Neuronal stem cell (in vitro differentiated cells): ENCODE measurements around the gene SMARCD2.
A peak's percentile ranks its signal among the peaks of the same experiment; 100 is the strongest.

Experiments used
- DNase-seq: peaks from one replicate; pipeline ENCODE4 v3.0.0-alpha.2; 2013; ENCODE audit warnings: low spot score
- H2AFZ ChIP-seq: one replicate; pipeline ENCODE4 v1.6.1; 2013; ENCODE audit warnings: mild to moderate bottlenecking, low read length, inconsistent platforms
- H2AK5ac ChIP-seq: 2 replicates; pipeline ENCODE4 v1.6.1; 2013; ENCODE audit warnings: low read depth, mild to moderate bottlenecking, inconsistent platforms, low read length, moderate library complexity, mixed read lengths
- H2BK120ac ChIP-seq: 2 replicates; pipeline ENCODE4 v1.6.1; 2013; ENCODE audit warnings: low read depth, mild to moderate bottlenecking, inconsistent platforms, low read length, moderate library complexity, mixed read lengths
- H2BK12ac ChIP-seq: one replicate; pipeline ENCODE4 v1.6.1; 2013; ENCODE audit warnings: low read length, inconsistent platforms
- H2BK15ac ChIP-seq: 2 replicates; pipeline ENCODE4 v1.6.1; 2013; ENCODE audit warnings: mild to moderate bottlenecking, low read length, inconsistent platforms, mixed read lengths
- H2BK5ac ChIP-seq: one replicate; pipeline ENCODE4 v1.6.1; 2013; ENCODE audit warnings: inconsistent platforms, mild to moderate bottlenecking, low read length, moderate library complexity
- H3K14ac ChIP-seq: one replicate; pipeline ENCODE4 v1.6.1; 2013; ENCODE audit warnings: low read length, inconsistent platforms
- H3K18ac ChIP-seq: 2 replicates; pipeline ENCODE4 v1.6.1; 2013; ENCODE audit warnings: low read length, inconsistent platforms
- H3K23ac ChIP-seq: 2 replicates; pipeline ENCODE4 v1.6.1; 2013; ENCODE audit warnings: low read depth, mild to moderate bottlenecking, mixed read lengths, low read length, inconsistent platforms; ENCODE audit not compliant: poor library complexity
- H3K27ac ChIP-seq: replicated peaks from 3 replicates; pipeline ENCODE4 v1.5.1; 2013; ENCODE audit warnings: low read length, inconsistent platforms
- H3K27me3 ChIP-seq, 3 experiments: 2 replicates each; pipeline ENCODE4 v1.6.1; 2013; ENCODE audit warnings: low read length in 3 of 3, mild to moderate bottlenecking in 2 of 3, inconsistent platforms in 1 of 3, low read depth in 1 of 3, mixed read lengths in 1 of 3, moderate library complexity in 1 of 3; ENCODE audit not compliant: control insufficient read depth in 3 of 3, insufficient read depth in 3 of 3
- H3K36me3 ChIP-seq, 2 donors: replicated peaks in 1 of 2; 2 replicates each; pipeline ENCODE4 v1.6.1; 2013; ENCODE audit warnings: low read length in 2 of 2; ENCODE audit not compliant: control insufficient read depth in 2 of 2, insufficient read depth in 2 of 2
- H3K4ac ChIP-seq: 2 replicates; pipeline ENCODE4 v1.6.1; 2013; ENCODE audit warnings: inconsistent platforms, mild to moderate bottlenecking, low read length, moderate library complexity
- H3K4me1 ChIP-seq, 2 donors: 1 replicate in 1 of 2; 2 replicates in 1 of 2; pipeline ENCODE4 v1.6.1; 2013; ENCODE audit warnings: low read length in 2 of 2, low read depth in 1 of 2; ENCODE audit not compliant: control insufficient read depth in 2 of 2, insufficient read depth in 1 of 2
- H3K4me2 ChIP-seq: one replicate; pipeline ENCODE4 v1.6.1; 2013; ENCODE audit warnings: mild to moderate bottlenecking, low read length, inconsistent platforms; ENCODE audit not compliant: insufficient read depth, poor library complexity, severe bottlenecking
- H3K4me3 ChIP-seq, 2 donors: 2 replicates each; pipeline ENCODE4 v1.5.1; 2013; ENCODE audit warnings: low read length in 2 of 2, mild to moderate bottlenecking in 2 of 2, inconsistent platforms in 1 of 2, moderate library complexity in 1 of 2
- H3K79me1 ChIP-seq: one replicate; pipeline ENCODE4 v1.6.1; 2013; ENCODE audit warnings: low read depth, mild to moderate bottlenecking, inconsistent platforms, low read length, moderate library complexity
- H3K9ac ChIP-seq: one replicate; pipeline ENCODE4 v1.6.1; 2013; ENCODE audit warnings: mild to moderate bottlenecking, low read depth, low read length, inconsistent platforms; ENCODE audit not compliant: poor library complexity
- H3K9me3 ChIP-seq, 2 donors: replicated peaks in 1 of 2; 2 replicates each; pipeline versions ENCODE3 to v1.6.1; 2013; ENCODE audit warnings: low read length in 2 of 2, mild to moderate bottlenecking in 2 of 2, inconsistent platforms in 1 of 2, low read depth in 1 of 2, mixed read lengths in 1 of 2, moderate library complexity in 1 of 2; ENCODE audit not compliant: control insufficient read depth in 2 of 2, insufficient read depth in 1 of 2
- H4K8ac ChIP-seq: one replicate; pipeline ENCODE4 v1.6.1; 2013; ENCODE audit warnings: low read depth, mild to moderate bottlenecking, inconsistent platforms, low read length, moderate library complexity
- H4K91ac ChIP-seq: one replicate; pipeline ENCODE4 v1.6.1; 2013; ENCODE audit warnings: low read length, low read depth, mild to moderate bottlenecking, inconsistent platforms; ENCODE audit not compliant: poor library complexity
- WGBS, 2 donors: extraction: QIAGEN DNeasy Blood & Tissue Kit; methylation state at CpG; one replicate each; pipeline ENCODE4 v1.1.7; 2013; ENCODE audit warnings: missing lambda C conversion rate in 2 of 2, mixed read lengths in 1 of 2; ENCODE audit not compliant: insufficient read length in 2 of 2, insufficient replicate concordance in 1 of 2; ENCODE audit errors: extremely low coverage in 2 of 2; 5-methylcytosine and 5-hydroxymethylcytosine counted together

SMARCD2 gene

GRCh38 chr17:63836811-63837210 is 5.7 kb downstream of the SMARCD2 start:
- Histone ChIP-seq H4K8ac (no peak overlapping the region), H3K27ac (no peak overlapping the region), H3K79me1 (peaks cover 6% of the 10 kb centered on the region), H2AFZ (no peak overlapping the region), H3K4ac (no peak overlapping the region), H3K27me3 (no peaks in the 10 kb centered on the region), H3K4me1 (peaks cover 7 to 13% of the 10 kb centered on the region in 2 donors), H3K9me3 (no peaks in the 10 kb centered on the region), H2BK120ac (no peak overlapping the region), H3K23ac (no peak overlapping the region), H2BK15ac (no peak overlapping the region), H4K91ac (no peak overlapping the region), H3K9ac (no peak overlapping the region), H2BK5ac (no peak overlapping the region), H3K18ac (no peak overlapping the region), H2AK5ac (no peak overlapping the region), H2BK12ac (no peak overlapping the region), H3K14ac (no peak overlapping the region), H3K4me2 (no peak overlapping the region), H3K4me3 (no peak overlapping the region), H3K36me3 (peaks cover 32 to 64% of the 10 kb centered on the region in 2 donors)
- DNase-seq = no peak
- WGBS, 2 donors = no CpG with 5 or more reads among the region's 7 CpGs

GRCh38 chr17:63835167-63835720 is 7.2 kb downstream of the SMARCD2 start:
- Histone ChIP-seq H2BK15ac (no peak overlapping the region), H3K18ac (no peak overlapping the region), H3K27me3 (no peaks in the 10 kb centered on the region), H3K4me1 (peaks cover 0 to 7% of the 10 kb centered on the region in 2 donors), H3K27ac (no peak overlapping the region), H2BK120ac (no peak overlapping the region), H2BK5ac (no peak overlapping the region), H3K4me2 (no peak overlapping the region), H2AFZ (no peak overlapping the region), H3K23ac (no peak overlapping the region), H3K9me3 (no peaks in the 10 kb centered on the region), H3K4ac (no peak overlapping the region), H3K14ac (no peak overlapping the region), H2AK5ac (no peak overlapping the region), H3K36me3 (peaks cover 47 to 80% of the 10 kb centered on the region in 2 donors), H3K4me3 (no peak overlapping the region), H3K79me1 (peaks cover 2% of the 10 kb centered on the region), H2BK12ac (no peak overlapping the region), H4K8ac (no peak overlapping the region), H3K9ac (no peak overlapping the region), H4K91ac (no peak overlapping the region)
- no CpG with 5 or more reads among the region's 9 CpGs for WGBS, 2 donors
- DNase-seq = no peak

- H3K9me3 ChIP-seq = no peaks in the 10 kb centered on the region
- no peak overlapping the region for H2BK15ac ChIP-seq
- H3K27me3 ChIP-seq = no peaks in the 10 kb centered on the region
- no peak overlapping the region for H3K4me2 ChIP-seq
- H3K36me3 ChIP-seq = peaks cover 54 to 86% of the 10 kb centered on the region in 2 donors
- peak overlapping the region; percentile 4 for H2AK5ac ChIP-seq
- H2BK12ac ChIP-seq = no peak overlapping the region
- H3K14ac ChIP-seq = no peak overlapping the region
- H2AFZ ChIP-seq = no peak overlapping the region
- no peak overlapping the region for H3K23ac ChIP-seq
- peak; percentile 48 for DNase-seq
- H3K9ac ChIP-seq = peak overlapping the region; percentile 7
- no peak overlapping the region for H4K8ac ChIP-seq
- WGBS, 2 donors = no CpG with 5 or more reads among the region's 13 CpGs
- H3K4ac ChIP-seq = no peak overlapping the region
- H3K4me3 ChIP-seq = no peak overlapping the region
- H3K27ac ChIP-seq = no peak overlapping the region
- H2BK120ac ChIP-seq = no peak overlapping the region
- H2BK5ac ChIP-seq = peak overlapping the region; percentile 62
- H3K18ac ChIP-seq = no peak overlapping the region
- peaks cover 0 to 7% of the 10 kb centered on the region in 2 donors for H3K4me1 ChIP-seq
- H4K91ac ChIP-seq = no peak overlapping the region
- H3K79me1 ChIP-seq = peaks cover 2% of the 10 kb centered on the region
Observed at GRCh38 chr17:63834431-63835166, 7.9 kb downstream of the SMARCD2 start.

- no peak overlapping the region for H3K27ac ChIP-seq
- H2BK12ac ChIP-seq = no peak overlapping the region
- no peak overlapping the region for H2AK5ac ChIP-seq
- H3K4me2 ChIP-seq = no peak overlapping the region
- no peaks in the 10 kb centered on the region for H3K27me3 ChIP-seq
- no peak overlapping the region for H2AFZ ChIP-seq
- H3K9me3 ChIP-seq = no peaks in the 10 kb centered on the region
- no peak overlapping the region for H3K14ac ChIP-seq
- H3K18ac ChIP-seq = no peak overlapping the region
- H4K91ac ChIP-seq = no peak overlapping the region
- peaks cover 5% of the 10 kb centered on the region for H3K79me1 ChIP-seq
- no peak overlapping the region for H3K4ac ChIP-seq
- H2BK15ac ChIP-seq = no peak overlapping the region
- no CpG with 5 or more reads among the region's 15 CpGs for WGBS, 2 donors
- peaks cover under 1 to 5% of the 10 kb centered on the region in 2 donors for H3K4me1 ChIP-seq
- H2BK5ac ChIP-seq = no peak overlapping the region
- peak overlapping the region in 1 of 2 donors; percentile 30 for H3K4me3 ChIP-seq
- no peak overlapping the region for H2BK120ac ChIP-seq
- DNase-seq = no peak
- H3K36me3 ChIP-seq = peaks cover 60 to 94% of the 10 kb centered on the region in 2 donors
- no peak overlapping the region for H4K8ac ChIP-seq
- H3K9ac ChIP-seq = no peak overlapping the region
- H3K23ac ChIP-seq = peak overlapping the region; percentile 69
Observed at GRCh38 chr17:63833741-63834373, 8.6 kb downstream of the SMARCD2 start.
